SKM-1 treated with dmso at 0.1 percent for 144 hours (cell line): Measurements from ENCODE around the gene C19orf47.
A peak's percentile ranks its signal among the peaks of the same experiment; 100 is the strongest.
"Not testable (repeated sequence)": the region's sequence is repeated elsewhere in the genome, so short reads cannot be mapped to it uniquely, and the experiment has no call there.

ENCODE experiments used
- DNase-seq: peaks from one replicate; lab custom pipeline; 2025; ENCODE audit not compliant: unreplicated experiment; lab: John Stamatoyannopoulos, UW

Gene C19orf47

DNA sequence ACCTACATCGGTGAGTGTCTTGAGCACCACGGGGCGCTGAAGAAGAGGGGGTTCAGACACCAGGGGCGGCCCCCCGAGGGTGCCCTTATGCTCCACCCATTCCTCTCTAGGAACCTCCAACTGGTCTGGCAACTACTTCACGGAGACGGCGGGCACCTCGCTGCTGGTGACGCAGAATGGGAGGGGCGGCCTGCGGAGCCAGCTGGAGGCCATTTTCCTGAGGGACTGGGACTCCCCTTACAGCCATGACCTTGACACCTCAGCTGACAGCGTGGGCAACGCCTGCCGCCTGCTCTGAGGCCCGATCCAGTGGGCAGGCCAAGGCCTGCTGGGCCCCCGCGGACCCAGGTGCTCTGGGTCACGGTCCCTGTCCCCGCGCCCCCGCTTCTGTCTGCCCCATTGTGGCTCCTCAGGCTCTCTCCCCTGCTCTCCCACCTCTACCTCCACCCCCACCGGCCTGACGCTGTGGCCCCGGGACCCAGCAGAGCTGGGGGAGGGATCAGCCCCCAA, 29.7 kb upstream of the C19orf47 start:
- no peak for DNase-seq

DNA sequence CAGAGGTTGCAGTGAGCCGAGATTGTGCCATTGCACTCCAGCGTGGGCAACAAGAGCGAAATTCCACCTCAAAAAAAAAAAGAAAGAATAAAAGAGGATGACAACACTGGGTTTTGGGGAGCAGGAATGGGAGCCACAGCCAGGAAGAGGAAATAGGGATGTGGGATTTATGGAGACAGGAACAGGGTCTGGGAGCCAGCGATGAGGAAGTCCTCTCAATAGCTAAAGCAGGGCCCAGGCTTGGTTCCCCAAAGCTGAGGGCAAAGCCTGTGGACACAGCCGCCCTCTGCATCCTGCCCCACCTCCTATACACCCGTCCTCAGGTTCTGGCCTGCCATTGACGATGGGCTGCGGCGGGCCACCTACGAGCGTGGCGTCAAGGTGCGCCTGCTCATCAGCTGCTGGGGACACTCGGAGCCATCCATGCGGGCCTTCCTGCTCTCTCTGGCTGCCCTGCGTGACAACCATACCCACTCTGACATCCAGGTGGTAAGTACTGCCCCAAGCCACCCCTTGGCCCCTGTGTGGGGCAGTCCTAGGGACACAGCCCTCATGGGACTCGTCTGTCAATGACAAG, 28.2 kb upstream of the C19orf47 start:
- DNase-seq = no peak

DNA sequence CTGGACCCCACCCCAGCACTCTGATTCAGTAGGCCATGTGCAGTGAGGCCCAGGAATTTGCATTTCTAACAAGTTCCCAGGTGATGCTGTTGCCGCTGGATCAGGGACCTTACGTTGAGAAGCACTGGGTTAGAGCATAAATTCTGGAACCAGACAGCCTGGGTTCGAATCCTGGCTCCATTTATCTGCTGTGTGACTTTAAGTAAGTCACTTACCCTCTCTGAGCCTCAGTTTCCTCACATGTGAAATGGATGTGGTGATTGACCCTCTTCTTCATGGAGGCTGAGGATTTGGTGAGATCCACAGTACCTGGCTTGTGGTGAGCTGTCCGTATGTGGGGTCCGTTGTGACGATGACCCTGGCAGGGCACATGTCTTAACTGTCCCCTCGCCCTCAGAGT, 25.9 kb upstream of the C19orf47 start:
- no peak for DNase-seq

DNA sequence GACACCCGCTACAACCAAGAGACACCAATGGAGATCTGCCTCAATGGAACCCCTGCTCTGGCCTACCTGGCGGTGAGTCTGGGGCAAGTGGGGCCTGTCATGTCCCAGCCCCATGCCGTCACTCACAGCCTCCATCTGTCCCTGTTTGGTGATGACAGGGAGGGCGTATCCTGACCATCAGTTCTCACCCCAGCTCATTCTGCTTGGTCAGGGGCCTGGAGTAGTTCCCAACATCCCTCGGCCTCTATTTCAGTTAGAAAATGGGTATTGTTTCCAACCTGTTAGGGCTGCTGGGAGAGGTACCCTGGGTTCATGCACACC, 23.6 kb upstream of the C19orf47 start:
- no peak for DNase-seq

DNA sequence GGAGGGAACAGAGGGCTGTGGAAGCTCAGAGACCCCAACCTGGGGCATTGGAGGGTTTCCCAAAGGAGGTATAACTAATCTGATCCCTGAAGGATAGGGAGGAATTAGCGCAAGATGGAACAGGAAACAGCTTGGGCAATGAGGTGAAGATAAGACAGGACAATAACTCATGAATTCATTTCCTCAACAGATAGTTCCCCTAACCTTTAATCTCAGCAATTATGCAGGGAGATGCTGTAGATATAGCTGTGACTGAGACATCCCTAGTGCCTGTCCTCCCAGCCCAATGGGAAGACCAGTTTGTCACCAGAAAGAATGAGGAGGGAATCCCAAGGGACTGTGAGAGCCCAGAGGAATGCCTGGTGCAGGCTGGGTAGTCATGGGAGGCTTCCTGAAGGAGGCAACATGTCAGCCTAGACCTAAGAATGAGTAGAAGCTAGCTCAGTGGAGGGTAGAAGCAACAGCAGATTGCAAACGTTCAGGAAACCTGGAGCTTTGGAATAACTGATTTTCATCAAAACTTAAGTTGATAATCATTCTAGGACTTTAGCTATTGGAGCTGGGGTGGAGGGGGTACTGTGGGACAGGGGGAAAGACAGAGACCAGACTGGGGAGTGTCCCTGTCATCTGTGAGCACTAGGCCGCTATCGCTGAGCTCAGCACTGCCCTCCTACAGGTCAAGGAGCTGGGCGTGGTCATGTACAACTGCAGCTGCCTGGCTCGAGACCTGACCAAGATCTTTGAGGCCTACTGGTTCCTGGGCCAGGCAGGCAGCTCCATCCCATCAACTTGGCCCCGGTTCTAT, 23.0 kb upstream of the C19orf47 start:
- no peak for DNase-seq

DNA sequence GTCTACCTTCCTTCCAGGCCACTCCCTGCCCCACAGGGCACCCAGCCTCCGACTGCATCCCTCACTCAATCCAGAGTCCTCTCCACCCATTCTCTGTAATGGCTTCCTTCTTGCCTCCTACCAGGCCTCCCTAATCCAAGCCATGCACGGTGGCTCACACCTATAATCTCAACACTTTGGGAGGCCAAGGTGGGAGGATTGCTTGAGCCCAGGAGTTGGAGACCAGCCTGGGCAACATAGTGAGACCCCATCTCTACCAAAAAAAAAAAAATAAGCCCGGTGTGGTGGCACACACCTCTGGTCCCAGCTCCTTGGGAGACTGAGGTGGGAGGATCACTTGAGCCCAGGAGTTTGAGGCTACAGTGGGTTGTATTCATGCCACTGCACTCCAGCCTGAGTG, 22.1 kb upstream of the C19orf47 start:
- not testable (repeated sequence) for DNase-seq

DNA sequence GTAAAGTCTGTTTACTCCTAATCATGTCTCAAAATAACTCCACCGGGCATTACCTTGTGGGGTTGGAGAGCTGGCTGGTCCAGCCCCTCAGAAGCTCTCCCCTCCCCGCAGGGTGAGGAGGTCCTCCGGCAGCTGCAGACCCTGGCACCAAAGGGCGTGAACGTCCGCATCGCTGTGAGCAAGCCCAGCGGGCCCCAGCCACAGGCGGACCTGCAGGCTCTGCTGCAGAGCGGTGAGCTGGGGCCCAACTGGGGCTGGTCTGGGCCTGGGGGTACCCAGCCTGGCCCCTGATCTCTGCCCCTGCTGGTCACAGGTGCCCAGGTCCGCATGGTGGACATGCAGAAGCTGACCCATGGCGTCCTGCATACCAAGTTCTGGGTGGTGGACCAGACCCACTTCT, 21.6 kb upstream of the C19orf47 start:
- DNase-seq = no peak

DNA sequence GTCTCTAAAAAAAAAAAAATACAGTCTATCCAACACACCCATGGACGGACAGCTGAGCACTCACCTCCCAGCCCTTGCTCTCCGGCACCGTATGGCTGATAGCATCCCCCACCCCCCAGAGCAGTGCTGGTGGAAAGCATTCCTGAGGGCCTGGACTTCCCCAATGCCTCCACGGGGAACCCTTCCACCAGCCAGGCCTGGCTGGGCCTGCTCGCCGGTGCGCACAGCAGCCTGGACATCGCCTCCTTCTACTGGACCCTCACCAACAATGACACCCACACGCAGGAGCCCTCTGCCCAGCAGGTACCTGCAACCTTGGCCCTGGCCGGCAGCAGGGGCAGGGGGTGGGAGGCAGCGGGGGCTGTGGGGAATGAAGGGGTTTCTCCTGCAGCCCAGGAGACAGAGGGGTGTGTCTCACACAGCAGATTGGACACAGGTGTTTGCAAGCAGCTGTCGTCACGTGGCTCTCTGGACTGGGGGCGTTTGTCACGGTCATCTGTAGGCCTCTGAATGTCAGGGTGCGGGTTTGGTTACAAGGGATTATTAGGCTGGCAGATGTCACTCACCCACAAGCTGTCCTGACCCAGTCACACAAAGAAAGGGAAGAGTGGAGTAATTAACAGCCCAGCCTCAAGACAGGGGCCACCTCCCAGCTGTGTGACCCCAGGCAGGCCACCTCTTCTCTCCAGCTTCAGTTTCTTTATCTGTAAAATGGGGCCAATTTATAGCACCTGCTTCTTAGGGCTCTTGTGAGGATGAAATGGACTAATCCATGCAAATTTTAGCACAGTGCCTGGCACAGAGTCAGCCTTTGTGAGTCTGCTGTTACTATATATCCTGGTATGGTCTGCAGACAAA, 19.6 kb upstream of the C19orf47 start:
- no peak for DNase-seq

DNA sequence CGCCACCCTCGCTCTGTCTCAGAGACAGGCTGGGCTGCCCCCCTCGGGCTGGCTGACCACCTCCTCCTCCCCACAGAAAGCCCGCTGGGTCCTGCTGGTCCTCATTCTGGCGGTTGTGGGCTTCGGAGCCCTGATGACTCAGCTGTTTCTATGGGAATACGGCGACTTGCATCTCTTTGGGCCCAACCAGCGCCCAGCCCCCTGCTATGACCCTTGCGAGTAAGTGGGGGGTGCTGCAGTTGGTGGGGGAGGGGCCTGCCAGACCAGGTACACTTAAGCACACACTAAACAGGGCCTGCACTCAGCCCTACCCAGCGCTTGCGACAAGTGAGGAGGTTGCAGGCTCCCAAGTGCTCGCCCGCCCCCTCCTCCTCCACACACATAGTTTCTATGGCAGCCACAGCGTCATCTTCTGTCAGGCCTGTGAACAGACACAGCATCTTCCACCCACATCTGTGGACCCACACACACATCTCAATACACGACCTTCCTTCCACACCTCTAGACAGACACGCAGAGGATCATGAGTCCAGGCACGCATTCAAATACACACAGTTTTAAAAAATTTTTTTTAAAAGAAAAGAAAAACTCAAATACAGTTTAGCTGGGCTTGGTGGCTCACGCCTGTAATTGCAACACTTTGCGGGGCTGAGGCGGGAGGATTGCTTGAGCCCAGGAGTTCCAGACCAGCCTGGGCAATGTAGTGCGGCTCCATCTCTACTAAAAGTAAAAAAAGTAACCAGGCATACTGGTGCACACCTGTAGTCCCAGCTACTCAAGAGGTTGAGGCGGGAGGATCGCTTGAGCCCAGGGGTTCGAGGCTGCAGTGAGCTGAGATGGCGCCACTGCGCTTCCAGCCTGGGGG, 18.7 kb upstream of the C19orf47 start:
- no peak for DNase-seq

DNA sequence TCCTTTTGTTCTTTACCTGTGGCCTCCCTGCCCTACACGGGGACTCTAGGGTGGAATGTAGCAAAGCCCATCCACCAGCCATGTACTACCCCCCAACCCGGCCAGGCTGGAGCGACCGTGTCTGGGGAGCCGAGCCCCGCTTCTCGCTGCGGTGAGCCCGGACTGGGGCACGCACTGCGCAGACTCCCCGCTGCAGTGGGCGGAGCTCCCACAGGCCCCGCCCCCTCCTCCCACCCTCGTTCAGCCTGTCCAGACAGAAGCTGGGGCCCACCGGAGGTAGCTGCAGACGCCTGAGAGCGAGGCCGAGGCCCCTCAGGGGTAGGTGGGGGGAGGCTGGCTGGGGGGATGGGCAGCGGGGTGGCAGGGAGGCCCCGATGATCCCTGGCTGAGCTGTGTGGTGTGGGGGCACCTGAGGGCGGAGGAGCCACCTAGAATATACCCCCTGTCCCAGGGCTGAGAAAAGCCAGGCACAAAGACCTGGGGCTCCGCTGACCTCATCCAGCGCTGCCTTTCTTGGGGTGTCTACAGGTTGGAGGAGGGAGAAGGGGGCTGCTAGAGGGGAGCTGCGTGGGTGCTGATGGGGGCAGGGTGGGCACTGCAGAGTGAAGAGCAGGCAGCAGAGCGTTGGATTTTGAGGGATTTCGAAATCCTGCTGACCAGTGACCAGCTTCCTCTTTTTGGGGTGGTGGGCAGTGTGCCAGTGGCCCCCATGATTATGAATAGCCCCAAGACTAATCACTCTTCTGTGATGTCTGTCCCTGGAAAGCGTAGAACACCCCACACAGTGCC, 17.6 kb upstream of the C19orf47 start:
- DNase-seq = no peak

DNA sequence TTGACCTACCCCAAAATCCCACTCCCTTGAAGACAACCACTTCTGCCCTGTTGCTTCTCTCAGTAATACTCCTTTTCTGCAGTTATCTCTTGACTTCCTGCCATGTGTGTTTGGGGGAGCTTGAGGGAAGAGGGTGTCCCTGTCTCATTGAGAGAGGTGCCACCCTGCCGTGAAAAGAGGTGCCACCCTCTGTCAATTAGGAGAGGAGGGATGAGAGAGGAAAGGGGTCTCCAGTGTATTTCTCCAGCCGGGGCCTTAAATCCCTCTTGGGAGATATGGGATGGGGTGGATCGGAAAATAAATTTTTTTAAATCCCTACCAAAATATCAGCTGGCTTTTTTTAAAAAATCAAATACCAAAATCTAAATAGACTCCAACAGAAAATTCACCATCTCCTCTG, 16.8 kb upstream of the C19orf47 start:
- DNase-seq = no peak

DNA sequence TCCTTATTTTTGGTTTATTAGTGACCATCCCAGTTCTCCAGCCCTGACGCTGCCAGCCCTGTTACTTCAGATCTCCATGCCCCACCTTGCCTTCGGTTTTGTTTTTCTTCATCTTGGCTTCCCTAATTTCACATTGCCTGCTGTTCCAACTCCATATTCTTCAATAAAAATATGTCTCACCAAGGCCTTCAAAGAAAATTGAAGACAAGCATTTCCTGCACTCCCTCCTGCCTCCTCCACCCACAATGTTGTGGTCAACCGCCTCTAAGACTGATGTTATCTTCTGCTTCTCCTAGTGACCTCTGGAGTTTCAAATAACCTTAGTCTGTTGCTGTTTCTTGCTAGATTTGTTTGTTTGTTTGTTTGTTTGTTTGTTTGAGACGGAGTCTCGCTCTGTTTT, 14.9 kb upstream of the C19orf47 start:
- no peak for DNase-seq

DNA sequence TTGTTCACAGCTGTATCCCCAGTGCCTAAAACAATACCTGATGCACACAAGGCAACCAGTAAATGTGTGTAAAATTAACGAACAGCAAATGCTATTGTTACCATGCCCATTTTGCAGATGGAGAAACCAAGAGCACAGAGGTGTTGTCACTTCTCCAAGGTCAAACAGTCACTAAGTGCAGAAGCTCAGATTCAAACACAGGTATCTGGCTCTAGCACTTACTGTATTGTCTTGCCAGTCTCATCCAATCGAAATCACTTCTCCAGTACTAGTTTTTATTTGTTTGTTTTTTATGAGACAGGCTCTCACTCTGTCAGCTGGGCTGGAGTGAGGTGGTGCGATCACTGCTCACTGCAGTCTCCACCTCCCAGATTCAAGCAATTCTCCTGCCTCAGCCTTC, 14.0 kb upstream of the C19orf47 start:
- no peak for DNase-seq

DNA sequence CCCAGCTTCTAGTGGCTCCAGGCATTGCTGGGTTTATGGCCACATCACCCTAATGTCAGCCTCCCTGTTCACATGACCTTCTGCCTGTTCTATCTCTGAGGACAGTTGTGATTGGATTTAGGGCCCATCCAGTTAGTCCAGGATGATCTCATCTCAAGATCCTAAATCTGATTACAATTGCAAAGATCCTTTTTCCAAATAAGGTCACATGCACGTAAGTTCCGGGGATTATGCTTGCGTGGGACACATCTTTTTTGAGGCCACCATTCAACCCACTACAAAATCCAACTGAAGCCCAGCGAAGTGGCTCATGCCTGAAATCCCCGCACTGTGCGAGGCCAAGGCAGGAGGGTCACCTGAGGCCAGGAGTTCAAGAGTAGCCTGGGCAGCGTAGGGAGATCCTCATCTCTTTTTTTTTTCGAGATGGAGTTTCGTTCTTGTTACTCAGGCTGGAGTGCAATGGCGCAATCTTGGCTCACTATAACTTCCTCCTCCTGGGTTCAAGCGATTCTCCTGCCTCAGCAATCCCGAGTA, 12.6 kb upstream of the C19orf47 start:
- DNase-seq = peak; percentile 52

DNA sequence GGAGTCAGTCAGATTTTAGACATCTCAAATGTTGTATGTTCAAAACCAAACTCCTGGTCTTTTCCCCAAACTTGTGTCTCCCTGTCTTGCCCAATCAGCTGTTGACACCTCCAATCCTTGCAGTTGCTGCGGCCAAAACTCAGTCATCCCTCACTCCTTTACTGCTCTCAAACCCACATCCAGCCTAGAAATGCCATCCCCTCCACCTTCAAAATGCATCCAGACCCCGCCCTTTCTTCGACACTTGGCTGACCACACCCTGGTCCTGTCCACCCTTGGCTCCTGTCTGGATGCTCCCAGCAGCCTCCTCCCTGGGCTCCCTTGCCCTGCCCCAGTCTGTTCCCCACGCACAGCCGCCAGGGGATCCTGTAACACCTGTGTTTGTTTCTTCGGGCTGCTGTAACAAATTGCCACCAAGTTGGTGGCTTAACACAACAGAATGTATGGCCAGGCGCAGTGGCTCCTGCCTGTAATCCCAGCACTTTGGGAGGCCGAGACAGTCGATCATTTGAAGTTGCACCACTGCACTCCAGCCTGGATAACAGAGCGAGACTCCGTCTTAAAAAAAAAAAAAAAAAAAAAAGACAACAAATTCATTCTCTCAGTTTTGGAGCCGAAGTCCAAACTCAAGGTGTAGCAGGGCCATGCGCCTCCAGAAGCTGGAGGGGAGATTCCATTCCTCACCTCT, 12.0 kb upstream of the C19orf47 start:
- DNase-seq = no peak

DNA sequence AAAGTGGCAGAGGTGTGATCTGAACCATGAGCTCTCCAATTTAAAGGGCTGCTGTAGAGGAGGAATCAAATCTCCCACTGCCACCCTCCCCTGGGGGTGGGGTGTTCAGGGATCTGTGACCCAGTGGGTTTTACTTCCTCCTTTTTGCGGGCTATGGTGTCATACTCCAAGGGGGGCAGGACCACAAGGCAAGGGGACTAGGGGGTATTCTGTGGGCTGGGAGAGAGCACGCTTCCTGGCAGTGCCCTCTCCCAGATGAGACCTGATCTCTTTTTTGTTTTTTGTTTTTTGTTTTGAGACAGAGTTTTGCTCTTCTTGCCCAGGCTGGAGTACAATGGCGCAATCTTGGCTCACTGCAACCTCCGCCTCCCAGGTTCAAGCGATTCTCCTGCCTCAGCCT, 10.6 kb upstream of the C19orf47 start:
- peak; percentile 63 for DNase-seq

DNA sequence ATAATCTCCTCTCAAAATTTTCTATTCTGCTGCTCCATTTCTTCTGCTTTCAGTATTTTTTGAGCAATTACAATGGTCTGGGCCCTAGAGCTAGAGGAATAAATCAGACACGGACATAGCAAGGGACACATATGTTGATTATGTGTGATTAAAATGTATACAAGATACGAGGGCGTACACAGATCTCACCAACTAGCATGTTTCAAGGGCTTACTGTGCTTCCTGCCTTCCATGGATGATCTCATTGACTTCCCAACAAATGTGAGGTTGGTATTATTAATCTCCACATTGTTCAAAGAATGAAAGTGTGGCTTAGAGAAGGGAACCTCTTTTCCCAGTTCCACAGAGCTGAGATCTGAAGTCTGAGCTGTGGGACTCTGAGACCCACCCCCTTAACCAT, 9.4 kb upstream of the C19orf47 start:
- no peak for DNase-seq

DNA sequence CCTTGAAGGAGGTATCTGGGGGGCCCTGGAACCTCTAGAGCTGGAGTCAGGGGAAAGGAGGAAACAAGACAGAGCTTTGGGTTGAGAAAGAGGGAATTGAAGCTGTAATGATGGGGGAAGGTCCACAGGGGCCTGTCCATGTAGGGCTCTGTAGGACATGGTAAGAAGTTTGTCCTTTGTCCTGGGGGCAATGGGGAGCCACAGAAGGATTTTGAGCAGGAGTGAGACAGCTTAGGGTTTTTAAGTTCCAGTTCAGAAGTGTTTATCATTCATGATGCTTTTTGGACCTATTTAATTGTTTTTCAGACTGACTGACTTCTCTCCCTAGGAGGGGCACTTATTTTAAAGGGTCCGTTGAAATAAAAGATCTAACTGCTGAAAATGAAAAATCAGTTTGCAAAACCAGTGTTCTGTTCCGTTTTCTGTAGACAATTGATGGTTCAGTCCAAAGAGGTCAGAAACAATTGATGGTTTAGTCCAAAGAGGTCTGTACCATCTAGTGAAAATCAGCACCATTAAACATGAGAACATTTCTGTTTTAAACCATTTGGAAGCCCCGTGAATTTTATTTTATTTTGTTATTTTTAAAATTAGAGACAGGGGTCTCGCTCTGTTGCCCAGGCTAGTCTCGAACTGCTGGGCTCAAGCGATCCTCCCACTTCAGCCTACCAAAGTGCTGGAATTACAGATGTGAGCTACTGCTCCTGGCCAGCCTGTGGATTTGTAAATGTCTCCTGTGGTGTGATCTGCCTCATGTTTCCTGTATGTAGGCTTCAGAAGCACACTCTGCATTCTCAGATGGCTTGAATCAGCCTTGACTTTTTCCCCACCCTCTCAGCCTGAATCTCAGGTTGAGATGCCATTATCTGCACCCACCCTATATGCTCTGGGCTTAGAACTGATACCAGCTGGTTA, 8.7 kb upstream of the C19orf47 start:
- DNase-seq = no peak
